ENCODE data around the gene CCDC13. TPM values are rescaled to one million over a fixed set of nuclear protein-coding genes. Genes with fewer than 3 reads are reported as not detected.

The CCDC13 gene
- polyA plus RNA-seq, 3 donors, result 2.4 to 4.0 (median 2.4) TPM

- no peak for DNase-seq (ENCODE audit: low read depth in 3 of 3, low spot score in 2 of 3)
These were observed 38.7 kb downstream of the CCDC13 start for GRCh38 chr3:42734263-42734860.

GRCh38 chr3:42733501-42734262, 39.4 kb downstream of the CCDC13 start:
- DNase-seq (ENCODE audit: low read depth in 3 of 3, low spot score in 2 of 3), result no peak

- DNase-seq (ENCODE audit: low read depth in 3 of 3, low spot score in 2 of 3), result no peak
These were observed 40.1 kb downstream of the CCDC13 start for GRCh38 chr3:42732829-42733459.

GRCh38 chr3:42732196-42732828, 40.7 kb downstream of the CCDC13 start:
- DNase-seq (ENCODE audit: low read depth in 3 of 3, low spot score in 2 of 3), result no peak

- DNase-seq (ENCODE audit: low read depth in 3 of 3, low spot score in 2 of 3), result no peak
These were observed 41.4 kb downstream of the CCDC13 start for GRCh38 chr3:42731476-42732195.

DNA sequence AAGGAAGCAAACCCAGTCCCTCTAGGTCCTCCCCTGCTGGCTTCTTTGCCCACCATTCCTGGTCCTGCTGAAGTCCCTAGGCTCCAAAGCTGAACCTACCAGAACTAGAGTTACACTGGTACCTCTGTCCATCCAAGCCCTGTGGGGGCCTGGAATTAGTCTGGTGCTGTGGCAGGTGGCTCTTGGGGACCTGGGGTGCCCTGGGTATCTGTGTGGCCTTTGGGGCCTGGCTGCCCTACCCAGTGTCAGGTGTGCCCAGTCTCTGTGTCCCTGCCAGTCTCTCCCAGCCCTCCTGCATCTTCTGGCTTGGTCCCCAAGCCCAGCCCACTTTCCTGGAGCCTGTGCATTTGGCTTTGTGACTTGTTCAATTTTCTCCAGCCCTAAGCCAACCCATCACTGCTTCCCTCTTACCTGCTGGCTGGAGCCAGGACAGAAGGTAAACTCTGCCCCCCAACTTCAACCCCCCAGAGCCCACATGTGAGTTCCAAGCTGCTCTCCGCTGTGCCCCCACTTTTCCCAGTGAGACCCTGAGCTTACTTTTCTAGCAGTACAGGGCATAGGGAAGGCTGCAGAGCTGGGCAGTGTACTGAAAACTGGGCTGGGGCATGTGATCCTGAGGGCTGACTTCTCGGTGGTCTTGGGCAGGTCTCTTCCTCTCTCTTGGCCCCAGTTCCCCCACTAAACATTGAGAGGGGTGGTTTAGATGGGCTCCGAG, 42.2 kb downstream of the CCDC13 start:
- no peak for DNase-seq (ENCODE audit: low read depth in 3 of 3, low spot score in 2 of 3)

GRCh38 chr3:42730294-42730693, 42.8 kb downstream of the CCDC13 start:
- DNase-seq (ENCODE audit: low read depth in 3 of 3, low spot score in 2 of 3), result no peak

DNA sequence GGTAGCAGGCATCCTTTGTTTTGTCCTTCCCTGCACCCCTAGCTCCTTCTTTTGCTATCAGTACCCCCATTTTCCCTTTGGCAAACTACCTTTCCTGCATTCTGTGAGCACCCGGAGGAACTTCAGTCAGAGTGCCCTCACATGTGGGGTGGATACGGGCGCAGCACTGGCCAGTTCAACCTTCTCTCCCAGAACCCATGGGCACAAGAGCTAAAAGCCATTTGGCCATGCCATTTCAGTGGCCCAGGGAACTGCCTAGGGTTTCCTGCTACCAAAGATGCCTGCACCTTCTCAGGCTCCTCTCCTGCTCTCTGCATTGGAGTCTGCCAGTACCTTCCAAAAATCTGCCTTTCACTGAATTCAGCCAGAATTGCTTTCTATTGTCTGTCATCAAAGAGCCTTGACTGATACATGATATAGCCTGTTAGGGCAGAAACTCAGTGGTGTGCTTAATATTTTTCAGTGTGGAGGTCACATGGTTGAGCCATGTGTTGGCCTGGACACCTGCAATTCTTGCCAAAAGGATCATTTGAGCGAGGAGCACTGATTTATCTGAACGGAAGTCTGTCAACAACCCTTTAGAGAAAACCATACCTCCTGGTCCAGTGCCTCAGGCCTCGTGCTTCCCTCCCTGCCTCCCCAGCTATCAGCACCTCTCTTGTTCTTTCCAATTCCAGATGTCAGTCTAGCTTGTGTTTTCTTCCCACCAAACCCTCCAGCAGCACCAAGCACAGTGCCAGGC, 43.5 kb downstream of the CCDC13 start:
- DNase-seq (ENCODE audit: low read depth in 3 of 3, low spot score in 2 of 3), result no peak

GRCh38 chr3:42728668-42729364, 44.2 kb downstream of the CCDC13 start:
- DNase-seq (ENCODE audit: low read depth in 3 of 3, low spot score in 2 of 3), result no peak

DNA sequence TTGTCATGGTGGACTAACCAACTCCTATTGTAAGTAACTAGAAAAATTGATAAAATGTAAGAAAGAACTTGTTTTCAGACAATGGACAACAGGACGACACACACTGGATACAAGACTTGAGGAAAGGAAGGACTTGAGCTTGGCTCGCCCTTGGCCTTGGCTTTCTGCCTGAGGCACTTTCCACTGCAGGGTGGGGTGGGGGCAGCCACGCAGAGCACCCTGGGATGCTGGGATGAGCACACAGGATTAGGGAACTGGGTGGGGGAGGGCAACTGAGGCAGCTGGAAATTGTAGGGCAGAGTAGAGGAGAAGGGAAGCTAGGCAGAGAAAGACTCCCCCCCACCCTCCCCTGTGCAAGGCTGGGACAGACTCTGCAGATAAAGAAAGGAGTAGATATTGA, 45.0 kb downstream of the CCDC13 start:
- no peak for DNase-seq (ENCODE audit: low read depth in 3 of 3, low spot score in 2 of 3)

DNA sequence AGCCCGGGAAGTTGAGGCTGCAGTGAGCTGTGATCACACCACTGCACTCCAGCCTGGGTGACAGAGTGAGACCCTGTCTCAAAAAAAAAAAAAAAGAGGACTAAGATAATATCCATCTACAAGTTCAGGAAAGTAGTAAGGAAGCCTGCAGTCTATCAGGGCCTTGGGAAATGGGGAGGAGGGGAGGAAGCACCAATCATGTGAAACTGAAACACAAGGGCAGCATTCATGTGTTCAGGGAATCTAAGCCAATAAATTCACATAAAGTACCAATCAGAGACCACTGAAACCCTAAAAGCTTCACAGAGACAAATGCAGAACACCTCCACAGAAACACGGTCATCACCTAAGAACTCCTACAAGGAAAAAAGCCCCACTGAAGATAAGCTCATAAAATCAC, 47.6 kb downstream of the CCDC13 start:
- no peak for DNase-seq (ENCODE audit: low read depth in 3 of 3, low spot score in 2 of 3)

DNA sequence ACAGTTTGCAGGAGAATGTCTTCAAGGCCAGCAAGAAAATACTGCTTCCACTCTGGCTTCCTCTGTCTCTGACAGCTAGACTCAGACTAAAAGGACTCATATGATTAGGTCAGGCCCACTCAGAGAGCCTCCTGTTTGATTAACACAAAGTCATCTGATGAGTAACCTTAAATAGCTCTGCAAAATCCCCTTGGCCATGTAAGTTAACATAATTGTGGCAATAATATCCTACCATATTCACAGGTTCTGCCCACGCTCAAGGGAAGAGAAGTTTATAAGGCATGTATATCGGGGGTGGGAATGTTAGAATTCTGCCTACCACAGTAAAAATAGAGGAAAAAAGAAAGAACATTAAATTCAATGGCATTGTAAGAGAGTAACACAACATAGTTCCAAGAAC, 49.8 kb downstream of the CCDC13 start:
- no peak for DNase-seq (ENCODE audit: low read depth in 3 of 3, low spot score in 2 of 3)

Other genes with a start within 250 kb of the CCDC13 start
- 10 to 100 TPM; 41.0 to 45.8 (median 44.6) TPM for gene SEC22C, start 191.3 kb downstream of the CCDC13 start, polyA plus RNA-seq (ENCODE audit: insufficient read length in 3 of 3)
- gene SS18L2, start 182.4 kb downstream of the CCDC13 start, polyA plus RNA-seq (ENCODE audit: insufficient read length in 3 of 3), result 10 to 100 TPM; 24.3 to 24.6 (median 24.5) TPM
- gene NKTR, start 172.6 kb downstream of the CCDC13 start, polyA plus RNA-seq (ENCODE audit: insufficient read length in 3 of 3), result 10 to 100 TPM; 57.4 to 67.2 (median 63.6) TPM
- gene ZBTB47, start 119.6 kb downstream of the CCDC13 start, polyA plus RNA-seq (ENCODE audit: insufficient read length in 3 of 3), result 10 to 100 TPM; 14.5 to 15.6 (median 15.2) TPM
- not detected for gene KLHL40, start 87.7 kb downstream of the CCDC13 start, polyA plus RNA-seq (ENCODE audit: insufficient read length in 3 of 3)
- gene HHATL, start 70.5 kb downstream of the CCDC13 start, polyA plus RNA-seq (ENCODE audit: insufficient read length in 3 of 3), result under 1 TPM; 0.28 to 0.82 (median 0.35) TPM
- gene HIGD1A, start 31.2 kb upstream of the CCDC13 start, polyA plus RNA-seq (ENCODE audit: insufficient read length in 3 of 3), result 100 to 1,000 TPM; 168 to 202 (median 185) TPM
- gene ACKR2, start 36.2 kb upstream of the CCDC13 start, polyA plus RNA-seq (ENCODE audit: insufficient read length in 3 of 3), result 1 to 10 TPM; 1.8 to 2.0 (median 1.9) TPM
- gene CYP8B1, start 102.6 kb upstream of the CCDC13 start, polyA plus RNA-seq (ENCODE audit: insufficient read length in 3 of 3), result under 1 TPM; 0.67 to 0.87 (median 0.83) TPM
- gene ZNF662, start 132.9 kb upstream of the CCDC13 start, polyA plus RNA-seq (ENCODE audit: insufficient read length in 3 of 3), result 10 to 100 TPM; 18.9 to 23.4 (median 23.2) TPM
- 1 to 10 TPM; 3.1 to 4.0 (median 3.6) TPM for gene GASK1A, start 206.1 kb upstream of the CCDC13 start, polyA plus RNA-seq (ENCODE audit: insufficient read length in 3 of 3)

Measured in right renal cortex interstitium (tissue), 3 donors.